CD4-positive, alpha-beta T cell treated with Interleukin-6 at 100 ng/mL for 8 hours (primary cell): ENCODE results near the gene BCAS1.

ENCODE experiments used
- DNase-seq: peaks from one replicate; pipeline ENCODE4 v3.0.0-alpha.2; 2020; ENCODE audit warnings: mixed read lengths, low spot score

The BCAS1 gene

DNA sequence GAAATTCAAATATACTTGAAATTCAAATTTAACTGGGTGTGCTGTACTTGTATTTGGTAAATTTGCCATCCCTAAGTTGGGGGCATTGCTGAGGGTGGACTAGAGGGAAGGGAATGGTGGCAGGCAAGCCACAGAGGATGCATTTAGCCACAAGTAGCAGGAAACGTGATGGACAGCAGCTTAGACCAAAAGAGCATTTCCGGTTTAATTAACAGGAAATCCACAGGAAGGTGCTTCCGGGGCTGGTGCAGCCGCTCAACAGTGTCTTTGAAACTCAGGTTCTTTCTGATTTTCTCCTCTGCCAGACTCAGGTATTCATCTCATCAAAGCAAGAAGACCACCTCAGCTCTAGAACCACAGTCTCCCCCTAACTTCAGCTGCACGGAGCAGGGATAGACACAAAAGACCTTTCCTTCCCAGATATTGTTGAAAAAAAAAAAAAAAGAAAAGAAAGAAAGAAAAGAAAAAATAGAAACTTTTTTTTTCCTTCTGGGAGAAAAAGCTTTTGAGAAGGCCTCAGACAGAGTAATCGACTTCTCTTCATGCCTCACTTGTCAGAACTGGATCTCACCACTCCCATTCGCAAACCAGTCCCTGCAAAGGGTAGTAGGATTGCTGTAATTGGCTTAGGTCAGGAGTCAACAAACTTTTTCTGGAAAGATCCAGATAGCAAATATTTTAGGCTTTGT lies 8.0 kb upstream of the BCAS1 start:
- peak; percentile 39 for DNase-seq

DNA sequence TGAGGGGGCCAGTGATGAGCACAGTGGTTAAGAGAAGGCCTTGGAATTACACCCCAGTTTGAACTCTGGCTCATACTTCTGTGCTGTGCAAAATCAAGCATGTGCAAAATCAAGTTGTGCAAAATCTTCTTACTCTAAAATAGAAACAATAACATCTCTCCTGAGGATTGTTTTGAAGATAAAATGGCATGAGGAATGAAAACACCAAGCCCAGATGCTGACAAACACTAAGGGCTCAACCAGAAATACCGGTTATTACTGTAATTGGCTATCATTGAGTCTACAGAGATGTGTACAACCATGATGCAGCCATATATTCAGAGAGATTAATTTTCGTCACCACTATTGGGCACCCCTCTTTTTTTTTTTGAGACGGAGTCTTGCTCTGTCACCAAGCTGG lies 5.9 kb upstream of the BCAS1 start:
- no peak for DNase-seq

DNA sequence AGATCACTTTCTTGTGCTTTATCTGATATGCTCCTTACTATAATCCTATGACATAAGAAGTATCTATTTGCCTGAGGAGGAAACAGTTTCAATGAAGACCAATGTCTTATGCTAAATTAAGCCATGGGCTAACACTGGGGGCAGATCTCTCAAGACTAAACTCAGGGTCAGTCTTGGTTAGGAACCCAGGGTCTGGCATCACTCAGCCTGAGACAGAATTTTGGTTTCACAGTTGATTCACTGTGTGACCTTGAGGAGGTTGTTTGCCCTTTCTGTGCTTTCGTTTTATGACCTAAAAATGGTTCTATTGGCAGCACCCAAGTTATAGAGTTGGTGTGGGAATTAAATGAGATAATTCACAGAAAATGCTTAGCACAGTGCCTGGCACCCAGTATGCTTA lies 4.9 kb upstream of the BCAS1 start:
- DNase-seq = no peak

DNA sequence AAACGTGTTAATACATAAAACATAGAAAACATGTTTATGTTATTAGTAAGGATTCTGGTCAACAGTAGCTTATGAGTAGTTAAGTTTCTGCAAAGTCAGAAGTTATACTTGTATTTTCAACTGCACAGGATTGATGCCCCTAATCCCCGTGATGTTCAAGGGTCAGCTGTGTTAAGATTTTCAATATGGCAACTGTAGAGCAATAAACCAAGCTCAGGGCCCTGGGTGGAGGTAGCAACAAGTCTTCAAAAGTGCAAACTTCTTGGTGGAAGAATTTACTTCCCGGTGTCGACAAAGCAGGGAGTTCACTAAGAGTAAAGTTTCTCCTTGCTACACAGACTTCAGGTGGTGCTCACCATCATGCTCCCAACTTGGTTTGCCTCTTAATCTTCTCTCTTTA lies 4.1 kb upstream of the BCAS1 start:
- DNase-seq = no peak

DNA sequence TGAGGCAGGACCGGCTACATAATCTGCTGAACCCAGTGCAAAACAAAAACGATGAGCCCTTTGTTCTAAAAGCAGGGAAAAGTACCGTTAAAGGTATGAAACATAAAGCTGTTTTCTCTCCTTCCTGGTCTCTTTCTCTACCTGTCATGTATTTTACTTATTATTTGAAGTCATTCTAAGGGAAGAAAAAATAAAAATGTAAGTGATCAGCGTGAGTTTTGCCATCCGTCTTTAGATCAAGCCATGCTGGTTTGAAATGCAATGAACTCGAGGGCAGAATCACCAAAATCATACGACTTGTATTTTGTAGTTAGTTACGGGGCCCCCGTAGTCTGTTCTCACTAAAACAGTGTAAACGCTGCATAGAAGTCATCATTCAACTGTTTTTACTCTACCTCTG lies 2.9 kb upstream of the BCAS1 start:
- DNase-seq = no peak

DNA sequence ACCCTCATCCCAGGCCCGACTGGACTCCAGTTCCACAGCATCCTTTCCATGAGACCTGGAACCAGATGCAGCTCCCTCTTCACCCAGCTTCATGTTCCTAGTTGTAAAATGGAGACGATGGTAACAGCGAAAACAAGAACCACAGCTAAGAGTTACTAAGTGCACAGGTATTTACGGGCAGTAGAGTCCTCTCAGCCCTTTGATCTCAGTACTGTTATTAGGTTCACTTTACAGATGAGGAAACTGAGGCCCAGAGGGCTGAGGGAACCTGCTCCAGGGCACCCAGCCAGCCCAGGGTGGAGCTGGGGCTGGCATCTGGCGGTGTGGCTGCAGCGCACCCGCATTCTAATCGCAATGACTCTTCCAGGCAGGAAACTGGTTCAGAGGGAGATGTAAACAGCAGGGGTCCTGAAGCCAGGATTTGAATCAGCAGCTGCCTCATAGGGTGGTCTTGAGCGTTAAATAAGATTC lies 858 bp downstream of the BCAS1 start:
- no peak for DNase-seq

DNA sequence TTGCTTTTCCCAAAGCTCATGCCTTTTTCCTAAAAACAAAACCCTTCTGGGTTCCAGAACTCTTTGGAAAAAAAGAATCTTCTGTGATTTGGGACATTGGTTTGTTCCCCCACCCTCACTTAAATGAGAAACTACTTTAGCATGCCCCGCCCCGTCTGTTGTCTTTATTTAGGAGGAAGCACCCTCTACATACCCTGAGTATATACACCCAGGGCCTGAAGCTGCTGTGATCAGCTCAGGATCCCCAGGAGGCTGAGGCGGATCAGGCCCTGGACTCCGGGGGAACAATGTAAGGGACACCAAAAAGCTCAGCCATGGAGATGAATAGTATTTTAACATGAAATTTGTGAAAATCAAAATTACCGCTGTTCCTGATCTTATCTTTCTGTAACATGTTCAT lies 1.4 kb downstream of the BCAS1 start:
- DNase-seq = no peak

DNA sequence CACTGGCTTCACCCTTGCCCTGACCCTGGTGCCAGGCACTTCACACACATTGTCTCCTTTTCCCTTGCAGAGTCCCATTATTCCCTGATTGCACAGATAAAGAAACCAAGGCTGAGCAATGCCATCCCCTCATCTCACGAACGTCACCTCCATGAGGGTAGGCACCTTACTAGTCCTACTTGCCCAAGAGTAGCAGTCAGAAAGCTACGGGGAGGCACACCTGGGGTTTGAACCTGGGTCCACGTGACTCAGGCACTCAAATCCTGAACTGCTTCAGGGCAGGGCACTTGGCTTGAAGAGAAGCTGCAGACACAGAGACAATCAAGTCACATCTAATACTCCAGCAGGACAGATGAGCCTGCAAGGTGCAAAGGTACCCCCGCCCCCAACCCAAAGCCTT lies 1.9 kb downstream of the BCAS1 start:
- no peak for DNase-seq

DNA sequence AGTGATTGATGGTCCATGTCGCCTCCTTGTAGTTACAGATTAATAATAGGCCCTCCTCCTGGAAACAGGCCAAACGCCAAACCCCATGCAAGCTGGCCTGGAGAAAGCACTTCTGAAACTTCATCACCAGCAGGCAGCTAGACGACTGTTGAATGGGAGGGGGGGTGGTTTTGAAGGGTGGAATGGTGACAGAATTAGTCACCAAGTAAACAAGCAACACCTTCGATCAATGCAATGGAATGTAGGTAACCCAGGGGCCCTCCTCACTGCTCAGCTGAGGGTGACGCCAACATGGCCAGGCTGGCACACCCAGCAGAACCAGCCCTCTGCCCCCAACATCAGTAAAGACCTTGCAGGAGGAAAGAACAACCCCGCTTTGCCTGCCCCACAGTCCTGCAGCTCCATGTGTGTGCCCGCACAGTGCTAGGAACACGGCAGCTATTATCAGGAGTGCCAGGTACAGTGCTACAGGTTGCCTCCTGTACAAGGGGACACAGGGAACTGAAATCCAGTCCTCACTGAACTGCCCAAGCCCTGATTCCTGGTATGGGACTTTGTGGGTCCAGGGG lies 2.7 kb downstream of the BCAS1 start:
- DNase-seq = no peak

DNA sequence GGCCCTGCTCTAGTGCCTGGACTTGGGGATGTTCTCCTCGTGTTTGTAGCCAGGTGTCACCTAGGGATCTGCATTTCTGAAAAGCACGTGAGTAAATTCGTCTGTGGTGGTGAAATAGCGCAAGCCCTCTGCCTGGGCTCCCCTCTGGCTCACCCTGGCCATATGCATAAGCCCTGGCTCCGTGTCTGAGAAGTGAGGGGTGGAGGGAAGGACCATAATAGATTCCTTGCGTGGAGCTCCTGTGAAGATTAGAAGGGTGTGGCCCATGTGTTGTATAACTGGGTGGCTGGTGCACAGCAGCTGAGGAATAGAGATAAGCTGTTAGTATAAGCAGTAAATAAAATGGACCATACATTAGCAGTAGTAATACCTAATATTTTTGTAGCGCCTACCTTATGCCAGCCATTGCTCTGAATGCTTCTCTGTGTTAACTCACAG lies 4.8 kb downstream of the BCAS1 start:
- no peak for DNase-seq

DNA sequence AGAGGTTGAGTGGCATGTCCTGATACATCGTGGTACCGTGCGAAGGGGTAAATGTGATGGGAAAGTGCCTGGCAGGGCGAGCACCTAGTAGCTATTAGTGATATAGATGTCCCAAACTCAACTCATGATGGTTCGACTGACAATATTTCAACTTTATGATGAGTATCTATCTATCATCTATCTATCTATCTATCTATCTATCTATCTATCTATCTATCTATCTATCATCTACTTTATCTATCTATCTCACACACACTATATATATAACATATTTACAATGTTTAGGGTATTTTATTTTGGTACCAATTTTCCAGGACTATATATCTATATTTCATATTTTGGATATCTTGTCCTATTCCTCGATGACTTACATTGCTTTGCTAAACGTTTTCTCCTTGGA lies 5.5 kb downstream of the BCAS1 start:
- DNase-seq = no peak

DNA sequence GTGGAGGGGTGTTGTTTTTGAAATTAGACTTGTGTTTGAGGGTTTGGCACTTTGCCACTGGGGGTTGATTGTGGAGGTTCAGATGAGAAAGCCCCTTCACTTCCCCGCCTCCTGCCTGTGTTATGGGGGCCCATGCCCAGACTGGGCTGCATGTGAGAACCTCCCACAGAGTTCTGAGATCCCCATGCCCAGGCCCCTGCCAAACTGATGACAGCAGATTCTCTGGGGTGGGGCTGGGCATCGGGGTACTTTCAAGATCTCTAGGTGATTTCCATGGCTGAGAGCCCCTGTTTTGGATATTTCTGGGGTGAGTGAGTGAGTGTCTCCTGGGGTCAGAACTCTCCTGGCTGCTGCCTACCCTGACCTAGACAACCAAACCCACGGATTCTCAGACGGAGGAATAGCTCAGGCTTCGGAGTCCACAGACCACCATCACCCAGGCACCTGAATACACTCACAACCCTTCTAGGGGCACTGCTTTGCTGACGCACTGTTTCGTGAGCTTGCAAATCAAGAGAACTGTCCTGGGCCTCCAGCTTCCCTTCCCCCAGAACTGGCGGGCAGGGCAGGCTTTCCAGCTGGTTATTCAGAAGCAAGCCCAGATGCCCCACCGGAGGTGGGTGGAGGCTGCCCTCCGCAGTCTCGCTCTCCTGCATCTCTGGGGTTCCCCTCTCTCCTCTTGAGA lies 6.3 kb downstream of the BCAS1 start:
- no peak for DNase-seq

DNA sequence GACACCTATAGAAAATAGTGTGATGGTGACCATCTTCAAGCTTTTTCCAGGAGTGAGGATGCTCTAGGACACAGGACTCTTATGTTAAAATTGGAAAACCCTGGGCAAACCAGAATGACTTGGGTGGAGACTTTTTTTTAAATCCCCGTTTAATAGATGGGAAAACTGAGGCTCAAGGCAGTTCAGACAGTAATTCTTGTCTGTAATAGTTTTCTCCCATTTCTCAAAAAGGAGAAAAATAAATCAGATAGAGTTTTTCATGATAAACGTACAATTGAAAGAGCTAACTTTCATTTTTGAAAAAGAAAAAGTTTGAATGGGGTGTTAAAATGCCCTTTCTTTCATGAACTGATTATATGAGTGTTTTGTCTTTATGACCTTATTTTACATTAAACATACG lies 6.8 kb downstream of the BCAS1 start:
- no peak for DNase-seq

DNA sequence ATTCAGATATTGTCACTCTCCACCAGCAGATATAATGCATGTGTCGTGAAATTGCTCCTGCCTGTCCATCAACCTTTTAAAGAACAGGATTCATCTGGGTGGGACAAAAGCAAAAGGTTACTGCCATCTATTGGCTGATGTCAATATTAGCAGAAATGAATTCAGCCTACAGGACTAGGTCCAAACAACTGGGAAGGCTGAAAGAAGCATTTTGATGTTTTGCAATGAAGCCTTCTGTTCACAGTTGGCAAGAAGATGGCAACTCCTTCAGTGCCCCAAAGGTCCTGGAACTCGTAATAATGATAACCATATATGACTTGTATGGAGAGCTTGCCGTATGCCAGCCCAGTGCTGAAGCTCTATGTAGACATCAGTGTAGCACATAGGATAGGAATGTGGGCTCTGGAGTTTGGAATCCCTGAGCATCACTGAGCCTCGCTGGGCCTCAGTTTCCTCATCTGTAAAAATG lies 7.5 kb downstream of the BCAS1 start:
- no peak for DNase-seq

DNA sequence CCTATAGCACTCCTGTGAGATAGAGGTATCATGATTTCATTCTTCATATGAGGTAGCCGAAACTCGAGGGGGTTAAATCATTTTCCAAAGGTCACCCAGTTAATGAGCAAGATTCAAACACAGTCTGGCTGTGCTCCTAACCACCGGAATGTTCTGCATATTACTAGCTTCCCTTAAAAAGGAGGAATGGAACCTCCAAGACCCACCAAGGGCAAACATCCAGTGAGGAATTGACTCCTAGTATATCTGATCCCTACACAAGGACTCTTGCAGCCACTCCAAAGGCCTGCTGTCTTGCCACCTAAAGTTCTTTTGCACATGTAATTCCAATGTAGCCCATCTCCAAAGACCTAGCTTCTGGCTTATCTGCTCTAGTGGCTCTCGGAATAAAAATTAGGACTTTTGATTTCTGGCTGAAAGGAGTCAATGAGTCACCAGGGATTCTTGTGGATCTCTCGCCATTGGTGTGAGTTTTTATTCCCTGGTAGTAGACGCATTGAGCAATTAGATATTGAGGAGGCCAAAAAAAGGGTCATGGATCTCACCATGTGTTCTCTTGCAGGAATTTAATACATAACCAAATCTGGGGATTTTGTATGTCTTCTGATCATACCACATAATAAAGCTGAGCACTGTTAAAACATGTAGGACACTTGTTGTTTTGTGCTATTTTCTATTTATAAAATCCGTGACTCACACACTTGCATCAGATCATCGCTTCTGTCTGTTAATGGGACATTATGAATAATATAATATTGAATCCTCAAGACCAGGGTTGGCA lies 9.1 kb downstream of the BCAS1 start:
- no peak for DNase-seq

DNA sequence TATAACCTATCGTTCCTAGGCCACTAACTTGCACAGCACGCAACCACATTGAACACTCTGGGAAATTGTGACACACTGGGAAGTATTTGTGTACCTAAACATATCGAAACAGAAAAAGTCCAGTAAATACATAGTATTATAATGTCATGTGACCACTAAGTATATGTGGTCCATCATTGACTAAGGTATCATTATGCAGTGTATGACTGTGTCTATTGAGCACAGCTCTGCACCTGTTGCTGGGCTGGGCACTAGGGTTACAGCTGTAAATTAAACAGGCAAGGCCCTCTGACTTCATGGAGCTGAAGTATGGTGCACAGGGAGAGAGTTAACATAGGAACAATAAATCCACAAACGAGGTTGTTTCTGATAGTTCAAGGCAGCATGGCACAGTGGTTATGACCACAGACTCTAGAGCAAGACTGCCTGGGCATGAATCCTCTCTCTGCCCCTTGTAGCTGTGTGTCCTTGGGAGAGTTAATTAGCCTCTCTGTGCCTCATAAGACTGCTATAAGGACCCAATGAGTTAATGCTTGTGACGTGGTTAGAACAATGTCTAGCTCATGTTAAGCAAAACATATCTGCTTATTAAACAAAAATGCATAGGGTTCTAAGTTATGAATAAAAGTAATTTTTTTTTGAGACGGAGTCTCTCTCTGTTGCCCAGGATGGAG lies 10.6 kb downstream of the BCAS1 start:
- no peak for DNase-seq

DNA sequence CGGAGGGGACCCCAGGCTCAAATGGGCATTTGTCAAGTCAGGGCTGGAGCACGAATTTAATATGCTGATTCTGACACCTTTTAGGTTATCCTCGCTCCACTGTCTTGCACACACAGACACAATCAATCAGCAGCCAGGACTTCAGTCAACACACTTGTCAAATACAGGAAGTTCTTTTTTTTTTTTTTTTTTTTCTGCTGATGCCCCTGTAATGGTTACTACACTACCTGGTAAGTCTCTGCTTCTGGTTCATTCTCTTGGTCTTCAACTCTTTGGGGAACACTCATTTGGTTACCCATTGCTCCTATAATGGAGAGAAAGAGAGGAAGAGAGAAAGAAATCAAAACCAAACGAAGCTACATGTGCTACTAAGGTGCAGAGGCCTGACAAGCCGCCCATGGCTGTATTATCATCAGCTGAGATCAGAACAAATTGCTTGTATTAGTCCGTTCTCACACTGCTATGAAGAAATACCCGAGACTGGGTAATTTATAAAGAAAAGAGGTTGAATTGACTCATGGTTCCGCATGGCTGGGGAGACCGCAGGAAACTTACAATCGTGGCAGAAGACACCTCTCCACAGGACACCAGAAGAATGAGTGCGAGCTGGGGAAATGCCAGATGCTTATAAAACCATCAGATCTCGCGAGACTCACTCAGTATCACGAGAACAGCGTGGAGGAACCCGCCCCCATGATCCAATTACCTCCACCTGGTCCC lies 11.8 kb downstream of the BCAS1 start:
- DNase-seq = no peak

DNA sequence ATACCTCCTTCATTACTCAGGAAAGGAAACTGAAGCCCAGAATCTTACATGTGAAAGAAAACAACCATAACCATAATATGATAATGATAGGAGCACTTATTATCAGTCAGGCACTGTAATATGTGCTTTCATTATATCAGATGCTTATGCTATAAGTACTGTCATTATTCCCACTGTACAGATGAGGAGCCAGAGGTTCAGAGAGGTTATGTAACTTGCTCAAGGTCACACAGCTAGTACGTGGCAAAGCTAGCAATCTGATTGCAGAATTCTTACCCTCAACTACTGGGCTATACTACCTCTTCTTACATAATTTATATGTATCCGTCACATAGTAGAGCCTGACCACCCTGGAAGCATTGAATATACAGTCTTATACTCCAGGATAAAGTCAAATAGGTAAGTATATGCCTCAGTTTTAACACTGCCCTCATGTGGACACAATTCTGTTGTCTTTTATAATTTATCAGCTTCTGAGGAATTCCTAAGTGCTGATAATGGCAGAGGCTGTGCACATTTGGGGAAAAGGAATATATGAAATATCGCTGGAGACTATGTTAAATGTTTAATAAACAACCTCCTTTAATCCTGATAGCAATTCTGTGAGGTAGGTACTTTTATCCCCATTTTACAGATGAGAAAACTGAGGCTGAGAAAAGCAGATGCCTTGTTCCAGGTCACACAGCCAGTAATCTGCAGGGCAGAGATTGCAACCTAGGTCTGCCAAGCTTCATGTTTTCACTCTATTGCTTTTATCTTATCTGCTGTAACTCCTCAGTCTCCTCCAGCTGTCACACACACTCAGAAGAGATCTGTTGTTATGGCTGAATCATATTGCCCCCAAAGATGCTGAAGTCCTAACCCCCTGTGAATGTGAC lies 13.4 kb downstream of the BCAS1 start:
- no peak for DNase-seq

DNA sequence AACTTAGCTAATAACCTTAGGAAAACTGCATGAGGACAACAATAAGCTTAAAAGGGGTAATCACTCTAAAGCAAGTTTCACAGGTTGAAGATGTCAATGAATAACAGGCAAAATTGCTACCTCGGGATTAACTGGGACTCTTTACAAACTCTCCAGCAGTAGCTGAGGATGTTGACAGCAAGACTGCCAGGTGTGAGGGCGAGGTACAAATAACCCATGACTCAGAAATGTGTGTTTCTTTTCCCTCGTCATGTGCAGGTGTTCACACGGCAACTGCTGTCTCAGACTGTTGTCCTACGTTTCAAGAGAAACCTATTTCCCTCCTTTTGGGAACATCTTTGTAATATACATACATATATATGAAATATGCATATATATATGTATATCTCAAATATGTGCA lies 15.9 kb downstream of the BCAS1 start:
- DNase-seq = no peak

DNA sequence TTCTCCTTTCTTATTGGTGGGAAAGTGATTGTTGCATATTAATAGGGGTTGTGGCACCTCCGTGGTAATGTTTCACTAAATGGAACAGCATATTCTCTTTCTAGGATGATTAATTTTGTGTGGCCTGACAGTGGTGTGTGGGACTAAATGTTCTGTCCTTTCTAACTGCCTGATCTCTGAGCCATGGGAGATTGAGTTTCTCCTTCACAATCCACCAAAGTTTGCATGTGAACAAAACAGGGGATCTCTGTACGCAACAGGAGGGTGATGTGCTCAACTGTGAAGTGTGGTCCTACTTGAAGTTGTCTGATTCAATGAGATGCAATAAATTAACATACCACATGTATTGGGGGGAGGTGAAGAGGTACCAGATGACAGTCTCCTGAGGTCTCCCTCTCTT lies 19.3 kb downstream of the BCAS1 start:
- no peak for DNase-seq
